GM18517 (cell line): ENCODE data around the gene F10.

Experiments used
- ATAC-seq: cut with Tn5 transposase; IDR thresholded peaks from one replicate; pipeline ENCODE4 v1.9.1; 2021; ENCODE audit warnings: mild to moderate bottlenecking, moderate library complexity; ENCODE audit not compliant: unreplicated experiment

F10 gene

GRCh38 chr13:113115363-113116205 is 7.0 kb upstream of the F10 start:
- no peak for ATAC-seq

DNA sequence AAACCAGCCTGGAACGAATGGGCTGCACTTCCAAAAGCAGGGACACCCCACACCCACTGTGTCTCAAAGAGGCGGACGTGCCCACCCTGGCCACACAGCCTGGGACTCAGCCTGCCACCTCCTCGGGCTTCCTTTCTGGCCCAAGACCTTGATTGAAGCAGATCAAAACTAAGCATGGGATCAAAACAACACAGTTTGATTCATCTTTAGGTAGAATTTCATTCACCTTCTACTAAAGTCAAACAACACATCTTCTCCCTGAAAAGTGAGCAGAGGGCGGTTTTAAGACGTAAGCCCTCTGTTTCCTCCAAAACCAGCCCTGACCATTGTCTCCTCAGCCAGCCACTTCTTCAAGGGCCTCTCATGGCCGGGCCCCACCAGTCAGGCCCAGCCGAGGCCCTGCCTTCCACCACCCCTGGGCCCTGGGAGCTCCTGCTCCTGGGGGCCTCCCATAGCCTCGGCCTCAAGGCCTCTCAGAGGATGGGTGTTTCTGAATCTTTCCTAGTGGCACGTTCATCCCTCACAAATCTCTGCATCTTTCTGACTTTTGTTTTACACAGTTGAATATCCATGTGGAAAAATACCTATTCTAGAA is 6.3 kb upstream of the F10 start:
- ATAC-seq = no peak

DNA sequence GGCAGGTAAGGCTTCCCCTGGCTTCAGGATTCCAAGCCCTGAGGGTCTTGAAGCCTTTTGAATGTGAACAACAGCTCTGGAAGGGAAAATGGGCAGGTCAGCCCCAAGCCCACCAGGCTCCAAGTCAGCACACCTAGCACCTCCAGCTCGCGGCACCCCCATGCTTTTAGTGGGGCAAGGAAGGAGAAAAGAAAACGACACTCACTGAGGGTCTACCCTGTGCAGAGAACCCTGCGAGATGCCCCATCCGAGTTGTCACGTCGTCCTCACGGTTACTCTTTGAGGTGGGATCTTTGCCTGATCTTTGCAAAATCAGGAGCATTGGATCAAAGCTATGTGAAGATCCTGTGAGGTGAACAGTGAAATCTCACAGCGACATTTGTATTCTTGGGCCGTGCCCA is 5.7 kb upstream of the F10 start:
- ATAC-seq = no peak

DNA sequence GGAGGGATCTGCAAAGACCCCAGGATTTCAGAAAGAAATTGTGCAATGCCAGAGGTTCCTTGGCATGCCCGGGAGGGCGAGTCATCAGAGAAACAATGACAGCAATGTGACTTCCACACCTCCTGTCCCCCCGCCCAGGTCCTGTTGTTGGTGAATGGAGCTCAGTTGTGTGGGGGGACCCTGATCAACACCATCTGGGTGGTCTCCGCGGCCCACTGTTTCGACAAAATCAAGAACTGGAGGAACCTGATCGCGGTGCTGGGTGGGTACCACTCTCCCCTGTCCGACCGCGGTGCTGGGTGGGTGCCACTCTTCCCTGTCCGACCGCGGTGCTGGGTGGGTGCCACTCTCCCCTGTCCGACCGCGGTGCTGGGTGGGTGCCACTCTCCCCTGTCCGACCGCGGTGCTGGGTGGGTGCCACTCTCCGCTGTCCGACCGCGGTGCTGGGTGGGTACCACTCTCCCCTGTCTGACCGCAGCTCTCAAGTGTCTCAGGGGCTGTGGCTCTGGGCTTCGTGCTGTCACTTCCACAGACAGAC is 5.2 kb upstream of the F10 start:
- no peak for ATAC-seq

- no peak for ATAC-seq
These were observed 4.7 kb upstream of the F10 start for GRCh38 chr13:113117911-113118260.

GRCh38 chr13:113118261-113119021 is 4.2 kb upstream of the F10 start:
- no peak for ATAC-seq

DNA sequence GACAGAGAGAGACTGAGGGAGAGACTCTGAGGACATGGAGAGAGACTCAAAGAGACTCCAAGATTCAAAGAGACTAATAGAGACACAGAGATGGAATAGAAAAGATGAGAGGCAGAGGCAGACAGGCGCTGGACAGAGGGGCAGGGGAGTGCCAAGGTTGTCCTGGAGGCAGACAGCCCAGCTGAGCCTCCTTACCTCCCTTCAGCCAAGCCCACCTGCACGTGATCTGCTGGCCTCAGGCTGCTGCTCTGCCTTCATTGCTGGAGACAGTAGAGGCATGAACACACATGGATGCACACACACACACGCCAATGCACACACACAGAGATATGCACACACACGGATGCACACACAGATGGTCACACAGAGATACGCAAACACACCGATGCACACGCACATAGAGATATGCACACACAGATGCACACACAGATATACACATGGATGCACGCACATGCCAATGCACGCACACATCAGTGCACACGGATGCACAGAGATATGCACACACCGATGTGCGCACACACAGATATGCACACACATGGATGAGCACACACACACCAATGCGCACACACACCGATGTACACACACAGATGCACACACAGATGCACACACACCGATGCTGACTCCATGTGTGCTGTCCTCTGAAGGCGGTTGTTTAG is 3.3 kb upstream of the F10 start:
- no peak for ATAC-seq

DNA sequence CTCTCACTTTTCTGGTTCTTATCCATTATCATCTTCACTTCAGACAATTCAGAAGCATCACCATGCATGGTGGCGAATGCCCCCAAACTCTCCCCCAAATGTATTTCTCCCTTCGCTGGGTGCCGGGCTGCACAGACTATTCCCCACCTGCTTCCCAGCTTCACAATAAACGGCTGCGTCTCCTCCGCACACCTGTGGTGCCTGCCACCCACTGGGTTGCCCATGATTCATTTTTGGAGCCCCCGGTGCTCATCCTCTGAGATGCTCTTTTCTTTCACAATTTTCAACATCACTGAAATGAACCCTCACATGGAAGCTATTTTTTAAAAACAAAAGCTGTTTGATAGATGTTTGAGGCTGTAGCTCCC is 2.8 kb upstream of the F10 start:
- no peak for ATAC-seq

DNA sequence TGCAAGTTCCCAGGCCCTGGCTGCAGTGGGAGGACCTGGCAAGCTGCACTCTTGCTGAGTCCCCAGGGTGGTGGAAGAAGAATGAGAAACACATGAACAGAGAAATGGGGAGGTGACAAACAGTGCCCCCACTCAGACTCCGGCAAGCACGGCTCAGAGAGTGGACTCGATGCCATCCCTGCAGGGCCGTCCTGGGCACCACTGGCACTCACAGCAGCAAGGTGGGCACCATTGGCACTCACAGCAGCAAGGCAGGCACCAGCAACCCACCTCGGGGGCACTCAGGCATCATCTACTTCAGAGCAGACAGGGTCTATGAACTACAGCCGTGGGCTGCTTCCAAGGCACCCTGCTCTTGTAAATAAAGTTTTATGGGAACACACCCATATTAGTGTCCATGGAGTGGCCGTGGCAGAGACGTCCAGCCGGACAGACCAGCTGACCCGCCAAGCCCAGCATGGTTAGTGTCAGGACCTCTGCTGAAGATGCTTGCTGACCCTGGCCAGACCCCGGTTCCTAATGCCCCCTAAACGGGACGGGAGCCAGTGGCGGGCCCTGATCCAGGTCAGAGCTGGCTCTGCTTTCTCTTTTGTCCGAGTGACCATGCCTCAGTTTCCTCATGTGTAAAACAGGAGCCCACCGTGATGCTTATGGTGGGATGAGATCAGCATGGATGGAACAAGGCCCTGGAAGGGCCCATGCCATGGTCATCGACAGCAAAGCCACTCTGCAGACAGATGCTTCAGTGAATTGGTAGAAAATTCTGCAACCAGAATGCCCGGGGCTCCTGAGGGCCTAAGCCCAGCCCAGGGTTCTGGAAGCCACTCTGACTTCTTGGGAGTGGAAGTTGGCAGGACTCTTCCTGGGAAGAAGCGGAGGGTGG is 2.1 kb upstream of the F10 start:
- ATAC-seq = no peak

DNA sequence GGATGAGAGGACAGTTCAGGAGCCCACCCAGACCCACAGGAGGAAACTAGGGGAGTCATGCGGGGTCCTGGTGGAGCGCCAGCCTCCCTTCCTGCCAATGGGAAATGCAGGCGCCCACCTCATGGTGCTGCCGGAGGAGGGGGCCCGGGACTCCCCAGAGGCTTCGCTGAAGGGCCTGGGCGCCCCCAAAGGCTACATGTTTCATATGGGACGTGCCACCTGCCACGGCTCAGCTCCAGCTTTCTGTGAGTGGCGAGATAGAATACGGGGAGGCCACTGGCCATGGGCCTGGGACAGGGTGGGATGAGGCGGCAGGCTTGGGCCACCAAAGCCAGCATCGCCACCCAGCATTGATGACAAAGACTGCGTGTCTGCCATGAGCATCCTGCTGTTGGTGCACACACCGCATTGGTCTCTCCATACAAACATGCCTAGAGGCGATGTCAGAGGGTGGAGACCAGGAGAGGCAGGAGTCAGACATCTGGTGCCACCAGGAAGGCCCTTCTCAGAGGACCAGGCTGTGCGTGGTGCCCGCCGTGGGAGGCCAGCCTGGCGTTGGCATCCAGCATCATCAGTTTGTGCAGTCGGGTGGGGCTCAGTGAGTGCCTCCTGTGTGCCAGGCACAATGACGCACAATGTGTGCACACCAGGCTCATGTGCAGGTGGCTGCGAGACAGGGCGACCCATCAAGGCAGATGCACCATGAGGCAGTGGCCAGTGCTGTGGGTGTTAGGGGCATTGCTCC is 1.2 kb upstream of the F10 start:
- no peak for ATAC-seq

GRCh38 chr13:113121928-113122471 is 599 bp upstream of the F10 start:
- no peak for ATAC-seq

GRCh38 chr13:113123226-113124201 is 915 bp downstream of the F10 start:
- ATAC-seq = no peak

DNA sequence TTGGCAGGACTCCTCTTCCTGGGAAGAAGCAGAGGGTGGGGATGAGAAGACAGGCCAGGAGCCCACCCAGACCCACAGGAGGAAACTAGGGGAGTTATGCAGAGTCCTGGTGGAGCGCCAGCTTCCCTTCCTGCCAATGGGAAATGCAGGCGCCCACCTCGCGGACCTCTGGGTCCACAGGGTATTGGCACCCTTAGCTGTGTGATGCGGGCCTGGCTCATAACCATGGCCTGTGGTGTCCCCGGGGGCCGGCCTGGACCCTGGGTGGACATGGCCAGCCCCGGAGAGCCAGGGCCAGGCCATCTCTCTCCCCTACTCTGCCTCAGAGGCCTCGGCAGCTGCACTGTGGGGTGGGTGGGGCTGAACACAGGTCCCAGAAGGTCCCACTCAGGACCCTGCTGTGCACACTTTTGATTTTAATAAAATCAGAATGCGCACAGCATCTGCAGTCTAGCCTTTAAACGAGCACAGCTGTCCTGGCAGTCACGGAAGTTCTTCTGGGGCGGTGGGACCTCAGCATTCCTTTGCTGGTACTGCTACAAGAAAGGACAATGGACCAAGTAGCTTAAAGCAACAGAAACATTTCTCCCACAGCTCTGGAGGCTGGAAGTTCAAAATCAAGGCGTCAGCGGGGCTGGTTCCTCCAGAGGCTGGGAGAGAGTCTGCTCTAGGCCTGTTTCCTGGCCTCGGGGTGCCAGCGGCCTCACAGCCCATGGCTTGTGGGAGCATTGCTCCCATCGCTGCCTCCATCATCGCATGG is 1.8 kb downstream of the F10 start:
- ATAC-seq = no peak

GRCh38 chr13:113125506-113126264 is 3.1 kb downstream of the F10 start:
- no peak for ATAC-seq

GRCh38 chr13:113126265-113127150 is 3.9 kb downstream of the F10 start:
- ATAC-seq = no peak

- ATAC-seq = no peak
These were observed 6.9 kb downstream of the F10 start for GRCh38 chr13:113129480-113129879.
